Measurements from ENCODE around the gene ZNF578.
"Not testable (repeated sequence)": the region's sequence is repeated elsewhere in the genome, so short reads cannot be mapped to it uniquely, and the experiment has no call there.

DNA sequence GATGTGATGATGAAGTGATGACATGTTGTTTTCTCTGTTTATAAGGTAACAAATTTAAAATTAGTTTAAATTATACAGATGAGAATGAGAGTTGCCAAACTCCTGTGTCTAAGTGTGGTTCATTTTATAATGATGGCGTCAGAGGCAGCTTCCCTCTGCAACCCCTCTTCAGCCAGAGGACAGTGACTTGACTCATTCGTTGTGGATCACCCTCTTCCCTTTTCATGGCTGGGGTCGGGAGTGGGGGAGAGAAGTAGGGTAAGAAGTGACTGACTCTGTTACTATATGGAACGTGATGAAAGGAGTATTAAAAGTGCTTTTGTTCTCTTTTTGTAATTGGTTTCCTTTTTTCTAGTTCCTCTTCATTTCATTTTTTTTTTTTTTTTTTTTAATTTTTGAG is 85.5 kb downstream of the ZNF578 start:
- not testable (repeated sequence) for TF ChIP-seq POLR2A, EP300 (IDR thresholded peaks at IDR 0.05)
- TF ChIP-seq, protein P1, sequence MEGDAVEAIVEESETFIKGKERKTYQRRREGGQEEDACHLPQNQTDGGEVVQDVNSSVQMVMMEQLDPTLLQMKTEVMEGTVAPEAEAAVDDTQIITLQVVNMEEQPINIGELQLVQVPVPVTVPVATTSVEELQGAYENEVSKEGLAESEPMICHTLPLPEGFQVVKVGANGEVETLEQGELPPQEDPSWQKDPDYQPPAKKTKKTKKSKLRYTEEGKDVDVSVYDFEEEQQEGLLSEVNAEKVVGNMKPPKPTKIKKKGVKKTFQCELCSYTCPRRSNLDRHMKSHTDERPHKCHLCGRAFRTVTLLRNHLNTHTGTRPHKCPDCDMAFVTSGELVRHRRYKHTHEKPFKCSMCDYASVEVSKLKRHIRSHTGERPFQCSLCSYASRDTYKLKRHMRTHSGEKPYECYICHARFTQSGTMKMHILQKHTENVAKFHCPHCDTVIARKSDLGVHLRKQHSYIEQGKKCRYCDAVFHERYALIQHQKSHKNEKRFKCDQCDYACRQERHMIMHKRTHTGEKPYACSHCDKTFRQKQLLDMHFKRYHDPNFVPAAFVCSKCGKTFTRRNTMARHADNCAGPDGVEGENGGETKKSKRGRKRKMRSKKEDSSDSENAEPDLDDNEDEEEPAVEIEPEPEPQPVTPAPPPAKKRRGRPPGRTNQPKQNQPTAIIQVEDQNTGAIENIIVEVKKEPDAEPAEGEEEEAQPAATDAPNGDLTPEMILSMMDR (IDR thresholded peaks at IDR 0.05), result not testable (repeated sequence)

Measured in ovary (tissue), 3 donors.